ENCODE results near the gene PRM1. TPM values are rescaled to one million over a fixed set of nuclear protein-coding genes. Genes with fewer than 3 reads are reported as not detected.

PRM1 gene
- total RNA-seq, 1 experiment from 2014 or later = not detected

DNA sequence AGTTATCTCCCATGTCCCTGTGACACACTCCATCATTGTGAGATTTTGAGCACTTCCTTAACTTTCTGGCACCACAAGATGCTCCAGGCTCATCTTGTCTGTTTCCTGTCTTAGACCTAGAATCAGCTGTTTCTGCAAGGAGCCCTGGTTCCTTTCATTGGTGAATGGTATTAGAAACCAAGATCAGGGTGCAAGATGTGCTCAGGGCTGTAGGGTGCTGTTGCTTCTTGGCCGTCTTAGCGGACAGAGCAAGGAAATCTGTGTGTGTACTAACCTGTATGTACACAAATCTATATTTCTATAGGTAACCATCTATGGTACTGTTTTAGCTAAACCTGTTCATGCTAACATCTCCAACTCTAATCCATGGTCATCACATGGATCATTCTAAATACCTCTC is 8.1 kb upstream of the PRM1 start:
- Histone ChIP-seq H4K91ac (ENCODE audit: insufficient read length, low read depth, low read length) (no peak overlapping the region), H3K4ac (ENCODE audit: low read depth, low read length) (no peak overlapping the region), H3K18ac (ENCODE audit: insufficient read length, low read depth, low read length) (no peak overlapping the region), H3K23me2 (ENCODE audit: insufficient read length, low read depth, low read length, poor library complexity, severe bottlenecking) (no peaks in the 10 kb centered on the region), H3T11ph (ENCODE audit: low read length) (no peak overlapping the region), H2BK12ac (ENCODE audit: insufficient read length, low read depth, low read length) (no peak overlapping the region), H4K8ac (replicated peaks; ENCODE audit: insufficient read length, low read depth, low read length) (no peak overlapping the region), H3K27me3 (ENCODE audit: insufficient read depth, low read length) (no peaks in the 10 kb centered on the region), H3K14ac (ENCODE audit: insufficient read depth, low read length) (no peak overlapping the region), H2BK20ac (ENCODE audit: low read depth, low read length, poor library complexity, severe bottlenecking) (no peak overlapping the region), H3K4me2 (ENCODE audit: insufficient read depth, insufficient read length, low read length) (no peak overlapping the region), H2AFZ (ENCODE audit: low read length) (no peak overlapping the region), H2AK5ac (ENCODE audit: insufficient read length, low read length) (no peak overlapping the region), H3K79me1 (ENCODE audit: insufficient read depth, low read depth, low read length, poor library complexity, severe bottlenecking) (no peaks in the 10 kb centered on the region), H2BK120ac (ENCODE audit: low read depth, low read length, poor library complexity, severe bottlenecking) (no peak overlapping the region), H2BK15ac (ENCODE audit: low read depth, low read length) (no peak overlapping the region), H3K9me3 (ENCODE audit: control insufficient read depth, low read depth, low read length) (no peaks in the 10 kb centered on the region), H2BK5ac (ENCODE audit: insufficient read length, low read length) (no peak overlapping the region), H3K79me2 (ENCODE audit: insufficient read depth, low read length) (no peaks in the 10 kb centered on the region), H4K5ac (ENCODE audit: insufficient read length, low read depth, low read length) (no peak overlapping the region), H3K9ac (ENCODE audit: extremely low read depth, insufficient read length, low read length) (no peak overlapping the region), H3K23ac (ENCODE audit: insufficient read length, low read depth, low read length) (no peak overlapping the region), H3K56ac (ENCODE audit: insufficient read length, low read depth, low read length) (no peak overlapping the region), H3K27ac (ENCODE audit: insufficient read length, low read depth, low read length) (no peak overlapping the region), H3K4me1 (ENCODE audit: insufficient read depth, low read length) (peaks cover 2% of the 10 kb centered on the region; the same call in 1 of the 2 replicates), H4K20me1 (ENCODE audit: control insufficient read depth, insufficient read depth, insufficient read length) (no peaks in the 10 kb centered on the region)
- TF ChIP-seq, protein P1, sequence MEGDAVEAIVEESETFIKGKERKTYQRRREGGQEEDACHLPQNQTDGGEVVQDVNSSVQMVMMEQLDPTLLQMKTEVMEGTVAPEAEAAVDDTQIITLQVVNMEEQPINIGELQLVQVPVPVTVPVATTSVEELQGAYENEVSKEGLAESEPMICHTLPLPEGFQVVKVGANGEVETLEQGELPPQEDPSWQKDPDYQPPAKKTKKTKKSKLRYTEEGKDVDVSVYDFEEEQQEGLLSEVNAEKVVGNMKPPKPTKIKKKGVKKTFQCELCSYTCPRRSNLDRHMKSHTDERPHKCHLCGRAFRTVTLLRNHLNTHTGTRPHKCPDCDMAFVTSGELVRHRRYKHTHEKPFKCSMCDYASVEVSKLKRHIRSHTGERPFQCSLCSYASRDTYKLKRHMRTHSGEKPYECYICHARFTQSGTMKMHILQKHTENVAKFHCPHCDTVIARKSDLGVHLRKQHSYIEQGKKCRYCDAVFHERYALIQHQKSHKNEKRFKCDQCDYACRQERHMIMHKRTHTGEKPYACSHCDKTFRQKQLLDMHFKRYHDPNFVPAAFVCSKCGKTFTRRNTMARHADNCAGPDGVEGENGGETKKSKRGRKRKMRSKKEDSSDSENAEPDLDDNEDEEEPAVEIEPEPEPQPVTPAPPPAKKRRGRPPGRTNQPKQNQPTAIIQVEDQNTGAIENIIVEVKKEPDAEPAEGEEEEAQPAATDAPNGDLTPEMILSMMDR (conservative IDR thresholded peaks at IDR 0.05) = no peak
- Mint-ChIP-seq H3K9me3 (no peaks in the 10 kb centered on the region), H3K4me1 (peaks cover 16 to 25% of the 10 kb centered on the region in 2 experiments), H3K27me3 (ENCODE audit: low read depth) (no peaks in the 10 kb centered on the region; the same call in none of the 2 replicates), H3K27ac (no peak overlapping the region), H3K36me3 (ENCODE audit: insufficient read depth in 1 of 3, low read depth in 3 of 3) (no peaks in the 10 kb centered on the region; a peak in 1 of 7 replicates), H3K4me3 (no peak overlapping the region)
- WGBS (ENCODE audit: extremely low coverage, insufficient read length, low lambda C conversion rate) = no CpG with 5 or more reads among the region's 2 CpGs
- no peak for DNase-seq

Data from H9 (cell line).